Glutamatergic neuron (in vitro differentiated cells): ENCODE data around the gene CIAPIN1. TPM values are rescaled to one million over a fixed set of nuclear protein-coding genes. Genes with fewer than 3 reads are reported as not detected.
A peak's percentile ranks its signal among the peaks of the same experiment; 100 is the strongest.

ENCODE experiments used
- DNase-seq: peaks from one replicate; pipeline ENCODE4 v3.0.0; 2022
- H3K27ac Mint-ChIP-seq: one replicate; pipeline ENCODE4 v1.8.0; 2020; ENCODE audit warnings: mild to moderate bottlenecking, mixed read lengths, inconsistent platforms; ENCODE audit not compliant: unreplicated experiment
- H3K27me3 Mint-ChIP-seq: one replicate; pipeline ENCODE4 v1.8.0; 2020; ENCODE audit warnings: mild to moderate bottlenecking, moderate library complexity, mixed read lengths, inconsistent platforms; ENCODE audit not compliant: unreplicated experiment
- H3K36me3 Mint-ChIP-seq: one replicate; pipeline ENCODE4 v1.8.0; 2020; ENCODE audit warnings: mild to moderate bottlenecking, mixed read lengths, inconsistent platforms; ENCODE audit not compliant: unreplicated experiment
- H3K4me1 Mint-ChIP-seq: one replicate; pipeline ENCODE4 v1.8.0; 2020; ENCODE audit warnings: mild to moderate bottlenecking, low read depth, mixed read lengths, inconsistent platforms; ENCODE audit not compliant: unreplicated experiment
- H3K4me3 Mint-ChIP-seq: one replicate; pipeline ENCODE4 v1.8.0; 2020; ENCODE audit warnings: mild to moderate bottlenecking, mixed read lengths, inconsistent platforms; ENCODE audit not compliant: unreplicated experiment
- H3K9me3 Mint-ChIP-seq: one replicate; pipeline ENCODE4 v1.8.0; 2020; ENCODE audit warnings: mild to moderate bottlenecking, moderate library complexity, mixed read lengths, inconsistent platforms; ENCODE audit not compliant: unreplicated experiment
- CTCF ChIP-seq: fragments of 200-600 bp; sonication (generic); IDR thresholded peaks from one replicate; pipeline ENCODE4 v1.5.0; 2021; ENCODE audit not compliant: partially characterized antibody, unreplicated experiment
- total RNA-seq: library from RNA; stranded (reverse); fragmentation: NEBNext Ultra II Directional; extraction: Animal tissue kit (Norgen Biotek cat#: 25700); gene quantifications from one replicate; pipeline ENCODE4 v1.2.1, GENCODE V29; 2021; ENCODE audit not compliant: unreplicated experiment

CIAPIN1 gene
- total RNA-seq, 1 donor from 2014 or later: 129 TPM

GRCh38 chr16:57469046-57469445 is 21.9 kb upstream of the CIAPIN1 start:
- H3K4me1 Mint-ChIP-seq: peaks cover 4% of the 10 kb centered on the region
- no peak for TF ChIP-seq CTCF
- peaks cover 2% of the 10 kb centered on the region for H3K9me3 Mint-ChIP-seq
- no peak for DNase-seq
- peaks cover 3% of the 10 kb centered on the region for H3K27me3 Mint-ChIP-seq
- no peak overlapping the region for H3K4me3 Mint-ChIP-seq
- no peaks in the 10 kb centered on the region for H3K36me3 Mint-ChIP-seq
- no peak overlapping the region for H3K27ac Mint-ChIP-seq

- no peak for TF ChIP-seq CTCF
- Mint-ChIP-seq H3K27ac (no peak overlapping the region), H3K4me3 (no peak overlapping the region), H3K36me3 (no peaks in the 10 kb centered on the region), H3K27me3 (peaks cover 3% of the 10 kb centered on the region), H3K4me1 (peaks cover 6% of the 10 kb centered on the region), H3K9me3 (peaks cover 2% of the 10 kb centered on the region)
- DNase-seq: no peak
These were observed 21.2 kb upstream of the CIAPIN1 start for GRCh38 chr16:57468346-57468745.

GRCh38 chr16:57464523-57464922 is 17.3 kb upstream of the CIAPIN1 start:
- H3K9me3 Mint-ChIP-seq: no peaks in the 10 kb centered on the region
- H3K36me3 Mint-ChIP-seq: peaks cover 7% of the 10 kb centered on the region
- peaks cover 4% of the 10 kb centered on the region for H3K4me1 Mint-ChIP-seq
- H3K27ac Mint-ChIP-seq: no peak overlapping the region
- no peak for TF ChIP-seq CTCF
- H3K27me3 Mint-ChIP-seq: peaks cover 6% of the 10 kb centered on the region
- H3K4me3 Mint-ChIP-seq: no peak overlapping the region
- no peak for DNase-seq

GRCh38 chr16:57462978-57463362 is 15.8 kb upstream of the CIAPIN1 start:
- Mint-ChIP-seq H3K4me1 (peaks cover 4% of the 10 kb centered on the region), H3K27ac (peak overlapping the region; percentile 82)

More at GRCh38 chr16:57462978-57463362, 15.8 kb upstream of the CIAPIN1 start:
- H3K36me3 Mint-ChIP-seq: peaks cover 7% of the 10 kb centered on the region
- peak overlapping the region; percentile 98 for H3K4me3 Mint-ChIP-seq
- H3K9me3 Mint-ChIP-seq: no peaks in the 10 kb centered on the region
- peaks cover 6% of the 10 kb centered on the region for H3K27me3 Mint-ChIP-seq
- no peak for DNase-seq
- TF ChIP-seq CTCF: no peak
